HG03442 (cell line): ENCODE data around the gene HKDC1.
"Not testable (repeated sequence)": the region's sequence is repeated elsewhere in the genome, so short reads cannot be mapped to it uniquely, and the experiment has no call there.

Experiments used
- ATAC-seq: cut with Tn5 transposase; IDR thresholded peaks from one replicate; pipeline ENCODE4 v1.9.1; 2021; ENCODE audit warnings: mild to moderate bottlenecking, moderate library complexity; ENCODE audit not compliant: unreplicated experiment

The HKDC1 gene

GRCh38 chr10:69275444-69275843, 55.3 kb downstream of the HKDC1 start:
- ATAC-seq = no peak

- ATAC-seq = no peak
These were observed 56.4 kb downstream of the HKDC1 start for GRCh38 chr10:69276503-69276902.

- no peak for ATAC-seq
These were observed 58.4 kb downstream of the HKDC1 start, which contains the start of gene HK1 for GRCh38 chr10:69278446-69278963. Gene HK1, plus strand, starts transcription at chr10:69278496.

GRCh38 chr10:69279110-69279509, 59.0 kb downstream of the HKDC1 start:
- no peak for ATAC-seq

- ATAC-seq = no peak
These were observed 61.6 kb downstream of the HKDC1 start for GRCh38 chr10:69281507-69282413.

- not testable (repeated sequence) for ATAC-seq
These were observed 64.3 kb downstream of the HKDC1 start for GRCh38 chr10:69284402-69284801.

- ATAC-seq = no peak
These were observed 65.6 kb downstream of the HKDC1 start for GRCh38 chr10:69285699-69286098.

GRCh38 chr10:69287181-69287580, 67.0 kb downstream of the HKDC1 start:
- no peak for ATAC-seq

GRCh38 chr10:69290993-69291392, 70.9 kb downstream of the HKDC1 start:
- ATAC-seq = no peak

- ATAC-seq = no peak
These were observed 72.3 kb downstream of the HKDC1 start for GRCh38 chr10:69292459-69292858.

GRCh38 chr10:69295027-69295636, 75.0 kb downstream of the HKDC1 start:
- no peak for ATAC-seq

GRCh38 chr10:69303632-69304051, 83.5 kb downstream of the HKDC1 start:
- ATAC-seq = no peak

- no peak for ATAC-seq
These were observed 86.3 kb downstream of the HKDC1 start for GRCh38 chr10:69306421-69306820.

- no peak for ATAC-seq
These were observed 87.3 kb downstream of the HKDC1 start for GRCh38 chr10:69307434-69307833.

- not testable (repeated sequence) for ATAC-seq
These were observed 88.2 kb downstream of the HKDC1 start for GRCh38 chr10:69308304-69308703.

- ATAC-seq = no peak
These were observed 91.2 kb downstream of the HKDC1 start for GRCh38 chr10:69311309-69311708.

GRCh38 chr10:69312528-69312927, 92.4 kb downstream of the HKDC1 start:
- no peak for ATAC-seq

- ATAC-seq = no peak
These were observed 95.0 kb downstream of the HKDC1 start for GRCh38 chr10:69315100-69315542.

- ATAC-seq = no peak
These were observed 95.6 kb downstream of the HKDC1 start for GRCh38 chr10:69315610-69316312.

GRCh38 chr10:69316313-69317059, 96.4 kb downstream of the HKDC1 start:
- no peak for ATAC-seq
